Transverse colon (tissue), 4 donors: ENCODE data around the gene TRMU. TPM values are rescaled to one million over a fixed set of nuclear protein-coding genes. Genes with fewer than 3 reads are reported as not detected.
A peak's percentile ranks its signal among the peaks of the same experiment; 100 is the strongest.

Source experiments
- DNase-seq: peaks from one replicate; pipeline ENCODE4 v3.0.0-alpha.2; 2019
- H3K27ac ChIP-seq, 4 donors: fragments of 200-600 bp; sonication (generic); 2 replicates each; pipeline ENCODE4 v1.5.1; 2016 to 2018; ENCODE audit warnings: inconsistent platforms in 4 of 4
- H3K27me3 ChIP-seq: fragments of 200-600 bp; sonication (generic); 2 replicates; pipeline ENCODE4 v1.5.1; 2017; ENCODE audit warnings: inconsistent platforms
- H3K36me3 ChIP-seq, 4 donors: fragments of 200-600 bp; sonication (generic); 2 replicates each; pipeline ENCODE4 v1.5.1; 2017 to 2019; ENCODE audit warnings: inconsistent platforms in 4 of 4
- H3K4me1 ChIP-seq, 4 donors: fragments of 200-600 bp; sonication (generic); 2 replicates each; pipeline ENCODE4 v1.5.1; 2017 to 2020; ENCODE audit warnings: inconsistent platforms in 4 of 4
- H3K4me3 ChIP-seq, 4 donors: fragments of 200-600 bp; sonication (generic); 1 replicate in 1 of 4; 2 replicates in 3 of 4; pipeline versions ENCODE4 v1.5.1 to v1.6.1; 2017 to 2019; ENCODE audit warnings: inconsistent platforms in 4 of 4
- H3K9me3 ChIP-seq, 2 donors: fragments of 200-600 bp; sonication (generic); 2 replicates each; pipeline ENCODE4 v1.5.1; 2017 to 2019; ENCODE audit warnings: inconsistent platforms in 2 of 2
- EP300 ChIP-seq: sonication (generic); formaldehyde crosslinking; IDR thresholded peaks from one replicate; pipeline ENCODE4 v1.6.1; 2017; ENCODE audit warnings: antibody characterized with exemption, low read depth
- POLR2A ChIP-seq: fragments of 450-650 bp; IDR thresholded peaks from one replicate; pipeline ENCODE4 v1.6.1; 2016; ENCODE audit warnings: antibody characterized with exemption, mild to moderate bottlenecking, moderate library complexity
- POLR2AphosphoS5 ChIP-seq, 3 donors: sonication (generic); formaldehyde crosslinking; IDR thresholded peaks; one replicate each; pipeline ENCODE4 v1.6.1; 2016; ENCODE audit warnings: antibody characterized with exemption in 3 of 3
- WGBS, 2 donors: methylation state at CpG; one replicate each; pipeline ENCODE4 v1.1.5; 2018; ENCODE audit warnings: low coverage in 1 of 2; 5-methylcytosine and 5-hydroxymethylcytosine counted together
- in situ Hi-C, 4 donors: fragments of 200-750 bp; cut with MboI; loops; one replicate each; pipeline versions ENCODE4 v1.15.0 to v1.15.1; 2017; ENCODE audit warnings: low sequenced_read_pairs in 3 of 4, low pct_ligation_motif_present in 1 of 4, low pct_unique_long_range_greater_than_20kb in 1 of 4
- intact Hi-C: fragments of 100-400 bp; cut with DNase I; formaldehyde crosslinking; loops from one replicate; pipeline ENCODE4 v1.15.1; 2023; ENCODE audit warnings: low total_unique reads
- total RNA-seq, 4 donors: library from RNA; depleted of rRNA; stranded (reverse); fragments of >200 nt; gene quantifications; one replicate each; pipeline ENCODE4 v1.1.0, GENCODE V29; 2016
- TF ChIP-seq, protein P1 (sequence below), 5 experiments: fragments of 200-600 bp in 3 of 5; fragments of 450-650 bp in 2 of 5; sonication (generic) in 3 of 5; IDR thresholded peaks; 1 replicate in 2 of 5; 2 replicates in 3 of 5; pipeline ENCODE4 v1.5.1; 2016 to 2017; ENCODE audit warnings: antibody characterized with exemption in 5 of 5, inconsistent platforms in 3 of 5, mild to moderate bottlenecking in 2 of 5, moderate library complexity in 1 of 5

Gene TRMU
- total RNA-seq, 4 donors from 2014 or later: 33.7 to 90.0 (median 38.5) TPM

DNA sequence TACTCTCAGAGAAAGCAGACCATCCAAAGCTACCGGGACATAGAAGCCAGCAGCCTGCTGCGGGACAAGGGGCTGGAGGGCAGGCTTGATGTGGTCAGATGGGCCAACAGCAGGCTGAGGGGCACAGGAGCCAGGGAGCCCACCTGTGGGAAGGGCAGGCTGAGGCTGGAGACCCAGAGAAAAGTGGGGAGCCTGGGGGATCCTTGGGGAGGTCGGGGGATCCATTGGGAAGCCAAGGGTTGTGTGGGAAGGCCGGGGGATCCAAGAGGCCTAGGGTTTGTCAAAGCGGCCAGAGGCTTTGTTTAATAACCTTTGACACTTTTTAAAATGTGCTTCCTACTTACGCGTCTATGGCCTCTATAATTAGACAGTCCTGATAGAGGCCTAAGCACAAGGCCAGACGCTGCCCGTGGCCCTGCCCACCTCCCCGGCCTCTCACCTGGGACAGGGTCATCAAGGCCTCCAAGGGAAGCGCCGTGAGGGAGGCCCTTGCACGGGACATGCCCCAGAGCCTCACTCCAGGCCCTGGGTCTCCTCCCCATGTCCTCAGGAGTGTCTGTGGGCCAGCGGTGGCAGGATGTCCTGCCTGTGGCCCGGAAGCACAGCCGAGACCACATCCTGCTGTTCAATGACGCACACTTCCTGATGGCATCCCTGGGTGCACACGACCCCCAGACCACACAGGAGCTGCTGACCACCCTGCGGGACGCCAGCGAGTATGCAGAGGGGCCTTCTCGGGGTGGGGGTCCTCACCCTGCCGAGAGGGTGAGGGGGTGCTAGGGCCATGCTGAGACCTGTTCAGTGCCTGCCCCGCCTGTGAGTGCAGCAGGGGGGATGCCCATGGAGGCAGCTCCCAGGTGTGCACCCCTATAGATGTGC lies 47.4 kb upstream of the TRMU start:
- intact Hi-C loops (no loop called here), in situ Hi-C loops (no loop called here)
- Histone ChIP-seq H3K36me3 (peaks cover 0 to 37% (median 15%) of the 10 kb centered on the region in 4 donors), H3K4me1 (peaks cover 0 to 5% (median 0%) of the 10 kb centered on the region in 4 donors), H3K27ac (peak overlapping the region; percentile 41 to 59 (median 53)), H3K4me3 (peak overlapping the region in 2 of 4 donors; percentile 15 to 28), H3K27me3 (no peaks in the 10 kb centered on the region), H3K9me3 (no peaks in the 10 kb centered on the region)
- 27 to 69% methylated on average over 3 to 22 of the region's 24 CpGs for WGBS, 2 donors
- DNase-seq: peak; percentile 66
- TF ChIP-seq POLR2AphosphoS5 (IDR thresholded peaks at IDR 0.05): peak in 2 of 3 donors; percentile 37 to 46
- TF ChIP-seq EP300: no peak
- peak; percentile 35 for TF ChIP-seq POLR2A

DNA sequence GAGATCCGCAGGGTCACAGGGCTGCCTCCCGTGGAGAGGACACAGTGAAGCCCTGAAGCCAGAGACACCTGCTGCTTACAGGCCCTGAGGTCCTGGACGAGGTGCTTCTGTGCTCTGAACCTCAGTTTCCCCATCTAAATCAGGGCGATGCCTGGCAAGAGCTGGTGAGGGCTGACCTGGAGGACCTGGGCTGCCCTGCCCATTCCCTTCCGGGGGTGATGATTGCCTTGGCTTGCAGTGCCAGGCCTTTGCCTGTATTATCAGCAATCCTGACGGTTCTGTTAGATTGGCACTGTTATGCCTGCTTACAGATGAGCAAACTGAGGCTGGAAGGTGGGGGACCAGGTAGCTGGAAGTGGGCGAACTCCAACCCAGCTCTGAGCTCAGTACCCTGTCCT lies 46.7 kb upstream of the TRMU start:
- Histone ChIP-seq H3K27me3 (no peaks in the 10 kb centered on the region), H3K9me3 (no peaks in the 10 kb centered on the region), H3K4me3 (no peak overlapping the region), H3K27ac (peak overlapping the region in 2 of 4 donors; percentile 41 to 59), H3K4me1 (peaks cover 0 to 5% (median 0%) of the 10 kb centered on the region in 4 donors), H3K36me3 (peaks cover 0 to 32% (median 15%) of the 10 kb centered on the region in 4 donors)
- in situ Hi-C loops (no loop called here), intact Hi-C loops (no loop called here)
- no peak for DNase-seq
- 87% methylated on average over 7 of the region's 7 CpGs; no CpG with 5 or more reads in 1 of the 2 donors for WGBS, 2 donors
- no peak for TF ChIP-seq POLR2A

DNA sequence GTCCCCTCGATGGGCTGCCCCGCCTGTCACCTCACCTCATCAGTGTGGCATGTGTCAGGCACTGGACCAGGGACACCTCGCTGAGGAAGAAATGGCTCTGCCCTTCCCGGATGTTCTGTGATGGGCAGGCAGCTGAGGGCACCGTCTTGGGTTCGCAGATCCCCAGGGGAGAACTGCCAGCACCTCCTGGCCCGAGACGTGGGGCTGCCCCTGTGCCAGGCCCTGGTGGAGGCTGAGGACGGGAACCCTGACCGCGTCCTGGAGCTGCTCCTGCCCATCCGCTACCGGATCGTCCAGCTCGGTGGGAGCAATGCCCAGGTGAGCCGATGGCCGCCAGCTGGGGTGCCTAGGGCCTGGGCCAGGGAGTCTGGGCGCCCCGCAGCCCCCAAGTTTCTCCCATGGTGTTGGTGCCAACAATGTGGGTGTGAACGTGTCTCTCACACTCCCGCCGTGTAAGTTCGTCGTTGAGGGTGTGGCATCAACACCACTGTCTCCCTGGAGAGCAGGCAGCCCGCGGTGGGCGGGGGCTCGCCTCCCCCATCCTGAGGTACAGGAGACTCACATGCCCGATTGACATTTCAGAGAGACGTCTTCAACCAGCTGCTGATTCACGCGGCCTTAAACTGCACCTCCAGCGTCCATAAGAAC lies 46.1 kb upstream of the TRMU start:
- Histone ChIP-seq H3K36me3 (peaks cover 0 to 27% (median 13%) of the 10 kb centered on the region in 4 donors), H3K9me3 (no peaks in the 10 kb centered on the region), H3K4me1 (peaks cover 0 to 5% (median 0%) of the 10 kb centered on the region in 4 donors), H3K4me3 (no peak overlapping the region), H3K27me3 (no peaks in the 10 kb centered on the region), H3K27ac (no peak overlapping the region)
- intact Hi-C loops (no loop called here), in situ Hi-C loops (no loop called here)
- 87% methylated on average over 31 of the region's 33 CpGs; no CpG with 5 or more reads in 1 of the 2 donors for WGBS, 2 donors
- DNase-seq: no peak
- TF ChIP-seq EP300 (no peak), POLR2AphosphoS5 (IDR thresholded peaks at IDR 0.05) (no peak), POLR2A (no peak)
- TF ChIP-seq, protein P1, sequence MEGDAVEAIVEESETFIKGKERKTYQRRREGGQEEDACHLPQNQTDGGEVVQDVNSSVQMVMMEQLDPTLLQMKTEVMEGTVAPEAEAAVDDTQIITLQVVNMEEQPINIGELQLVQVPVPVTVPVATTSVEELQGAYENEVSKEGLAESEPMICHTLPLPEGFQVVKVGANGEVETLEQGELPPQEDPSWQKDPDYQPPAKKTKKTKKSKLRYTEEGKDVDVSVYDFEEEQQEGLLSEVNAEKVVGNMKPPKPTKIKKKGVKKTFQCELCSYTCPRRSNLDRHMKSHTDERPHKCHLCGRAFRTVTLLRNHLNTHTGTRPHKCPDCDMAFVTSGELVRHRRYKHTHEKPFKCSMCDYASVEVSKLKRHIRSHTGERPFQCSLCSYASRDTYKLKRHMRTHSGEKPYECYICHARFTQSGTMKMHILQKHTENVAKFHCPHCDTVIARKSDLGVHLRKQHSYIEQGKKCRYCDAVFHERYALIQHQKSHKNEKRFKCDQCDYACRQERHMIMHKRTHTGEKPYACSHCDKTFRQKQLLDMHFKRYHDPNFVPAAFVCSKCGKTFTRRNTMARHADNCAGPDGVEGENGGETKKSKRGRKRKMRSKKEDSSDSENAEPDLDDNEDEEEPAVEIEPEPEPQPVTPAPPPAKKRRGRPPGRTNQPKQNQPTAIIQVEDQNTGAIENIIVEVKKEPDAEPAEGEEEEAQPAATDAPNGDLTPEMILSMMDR (IDR thresholded peaks at IDR 0.05): no peak

DNA sequence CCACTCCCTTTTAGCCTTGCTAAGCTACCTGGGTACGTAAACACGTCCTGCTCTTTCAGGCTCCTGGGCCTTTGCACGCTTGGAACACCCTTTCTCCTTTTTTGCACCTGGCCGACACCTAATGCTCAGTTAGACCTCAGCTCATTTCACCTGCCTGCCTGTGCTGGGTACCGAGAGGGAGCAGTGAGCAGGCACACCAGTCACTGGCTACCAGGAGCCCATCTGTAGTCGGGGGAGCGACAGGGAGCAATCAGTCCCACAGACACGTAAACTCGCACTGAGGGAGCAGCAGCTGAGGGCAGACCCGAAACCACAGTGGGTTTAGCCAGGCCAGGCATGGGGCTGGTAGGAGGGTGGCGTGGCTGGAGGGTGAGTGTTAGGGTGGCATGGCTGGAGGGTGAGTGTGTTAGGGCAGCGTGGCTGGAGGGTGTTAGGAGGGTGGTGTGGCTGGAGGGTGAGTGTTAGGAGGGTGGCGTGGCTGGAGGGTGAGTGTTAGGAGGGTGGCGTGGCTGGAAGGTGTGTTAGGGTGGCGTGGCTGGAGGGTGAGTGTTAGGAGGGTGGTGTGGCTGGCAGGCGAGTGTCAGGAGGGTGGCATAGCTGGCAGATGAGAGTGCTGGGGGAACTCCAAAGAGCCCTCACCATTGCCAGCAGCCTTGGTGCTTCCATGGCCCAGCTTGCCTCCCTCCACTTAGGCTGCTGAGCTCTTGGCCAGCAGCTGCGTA lies 45.2 kb upstream of the TRMU start:
- no peak overlapping the region for H3K4me3 ChIP-seq
- no peak overlapping the region for H3K27ac ChIP-seq
- peaks cover 0 to 5% (median 0%) of the 10 kb centered on the region in 4 donors for H3K4me1 ChIP-seq
- intact Hi-C loops (no loop called here), in situ Hi-C loops (loop anchor here in 1 of 4 donors (10.0 kb wide), 1 partner anchor 145 kb away; no protein-coding TSS in a partner anchor)
- no peaks in the 10 kb centered on the region for H3K9me3 ChIP-seq
- TF ChIP-seq POLR2AphosphoS5 (IDR thresholded peaks at IDR 0.05) (no peak), EP300 (no peak), POLR2A (no peak)
- TF ChIP-seq, protein P1 (IDR thresholded peaks at IDR 0.05): no peak
- WGBS, 2 donors: 80 to 92% methylated on average over 5 to 17 of the region's 17 CpGs
- no peaks in the 10 kb centered on the region for H3K27me3 ChIP-seq
- H3K36me3 ChIP-seq: peaks cover 0 to 23% (median 9%) of the 10 kb centered on the region in 4 donors
- DNase-seq: no peak
